Measurements from ENCODE around the gene LYST. TPM values are rescaled to one million over a fixed set of nuclear protein-coding genes. Genes with fewer than 3 reads are reported as not detected.
"Not testable (repeated sequence)": the region's sequence is repeated elsewhere in the genome, so short reads cannot be mapped to it uniquely, and the experiment has no call there.

LYST gene
- total RNA-seq, 2 experiments from 2014 or later = 34.4 to 36.0 TPM

GRCh38 chr1:235903809-235904208, 37.1 kb upstream of the LYST start:
- CTCF ChIA-PET; DNase-seq; H3K9me3 Mint-ChIP-seq; H3K4me3 Mint-ChIP-seq; H3K27ac Mint-ChIP-seq; POLR2A ChIA-PET; H3K36me3 Mint-ChIP-seq (ENCODE audit: low read depth); H3K27me3 Mint-ChIP-seq: not testable (repeated sequence)
- H3K4me1 Mint-ChIP-seq = peaks cover 24% of the 10 kb centered on the region

GRCh38 chr1:235902677-235903542, 36.2 kb upstream of the LYST start:
- Mint-ChIP-seq H3K27me3 (no peaks in the 10 kb centered on the region), H3K9me3 (peaks cover 2% of the 10 kb centered on the region), H3K27ac (no peak overlapping the region), H3K4me3 (no peak overlapping the region), H3K36me3 (ENCODE audit: low read depth) (peaks cover 3% of the 10 kb centered on the region), H3K4me1 (peaks cover 20% of the 10 kb centered on the region)
- ChIA-PET CTCF (interaction anchor here (0.7 to 1.1 kb wide), 2 partner anchors 69 to 190 kb away, joined by 3 read pairs; no protein-coding TSS in a partner anchor), POLR2A (no interaction called here)
- no peak for DNase-seq

GRCh38 chr1:235901461-235901860, 34.8 kb upstream of the LYST start:
- H3K4me1 Mint-ChIP-seq = peaks cover 17% of the 10 kb centered on the region
- H3K4me3 Mint-ChIP-seq = no peak overlapping the region
- H3K27me3 Mint-ChIP-seq = no peaks in the 10 kb centered on the region
- peaks cover 3% of the 10 kb centered on the region for H3K36me3 Mint-ChIP-seq (ENCODE audit: low read depth)
- POLR2A ChIA-PET = interaction anchor here (0.6 kb wide), 1 partner anchor 35 kb away, joined by 3 read pairs; no protein-coding TSS in a partner anchor
- no peak for DNase-seq
- H3K27ac Mint-ChIP-seq = no peak overlapping the region
- CTCF ChIA-PET = no interaction called here
- H3K9me3 Mint-ChIP-seq = peaks cover 2% of the 10 kb centered on the region

GRCh38 chr1:235898126-235898525, 31.4 kb upstream of the LYST start:
- no peaks in the 10 kb centered on the region for H3K36me3 Mint-ChIP-seq (ENCODE audit: low read depth)
- H3K27ac Mint-ChIP-seq = no peak overlapping the region
- H3K4me1 Mint-ChIP-seq = peaks cover 17% of the 10 kb centered on the region
- no peak for DNase-seq
- H3K27me3 Mint-ChIP-seq = no peaks in the 10 kb centered on the region
- no peaks in the 10 kb centered on the region for H3K9me3 Mint-ChIP-seq
- no peak overlapping the region for H3K4me3 Mint-ChIP-seq
- CTCF ChIA-PET = no interaction called here
- POLR2A ChIA-PET = interaction anchor here (1.6 kb wide), 1 partner anchor 32 kb away, joined by 3 read pairs; no protein-coding TSS in a partner anchor

- no peak for DNase-seq
- Mint-ChIP-seq H3K27ac (no peak overlapping the region), H3K9me3 (no peaks in the 10 kb centered on the region), H3K4me1 (peaks cover 20% of the 10 kb centered on the region), H3K27me3 (no peaks in the 10 kb centered on the region), H3K36me3 (ENCODE audit: low read depth) (no peaks in the 10 kb centered on the region), H3K4me3 (no peak overlapping the region)
- POLR2A ChIA-PET = interaction anchor here (1.1 kb wide), 1 partner anchor 12 kb away, joined by 3 read pairs; no protein-coding TSS in a partner anchor
- CTCF ChIA-PET = interaction anchor here (3.0 kb wide), 1 partner anchor 28 kb away, joined by 6 read pairs; no protein-coding TSS in a partner anchor
These were observed 27.1 kb upstream of the LYST start for GRCh38 chr1:235893840-235894239.

- DNase-seq = no peak
- Mint-ChIP-seq H3K27me3 (no peaks in the 10 kb centered on the region), H3K27ac (no peak overlapping the region), H3K36me3 (ENCODE audit: low read depth) (peaks cover 3% of the 10 kb centered on the region), H3K9me3 (no peaks in the 10 kb centered on the region), H3K4me1 (peaks cover 28% of the 10 kb centered on the region), H3K4me3 (no peak overlapping the region)
- POLR2A ChIA-PET = interaction anchor here (0.9 to 1.0 kb wide), 2 partner anchors 26 to 27 kb away, joined by 3 read pairs; partner anchors contain the start of gene LYST
- CTCF ChIA-PET = interaction anchor here (1.2 to 3.0 kb wide), 2 partner anchors 25 to 27 kb away, joined by 3 to 6 read pairs; no protein-coding TSS in a partner anchor
These were observed 26.2 kb upstream of the LYST start for GRCh38 chr1:235892734-235893413.

- POLR2A ChIA-PET = interaction anchor here (0.9 to 1.0 kb wide), 2 partner anchors 25 to 26 kb away, joined by 3 read pairs; partner anchors contain the start of gene LYST
- Mint-ChIP-seq H3K27ac (peak overlapping the region; percentile 42), H3K4me1 (peaks cover 35% of the 10 kb centered on the region), H3K27me3 (no peaks in the 10 kb centered on the region), H3K4me3 (no peak overlapping the region), H3K36me3 (ENCODE audit: low read depth) (peaks cover 3% of the 10 kb centered on the region), H3K9me3 (no peaks in the 10 kb centered on the region)
- DNase-seq = no peak
- CTCF ChIA-PET = interaction anchor here (1.2 to 3.0 kb wide), 2 partner anchors 25 to 27 kb away, joined by 3 to 6 read pairs; no protein-coding TSS in a partner anchor
These were observed 25.5 kb upstream of the LYST start for GRCh38 chr1:235892202-235892601.

- no peaks in the 10 kb centered on the region for H3K27me3 Mint-ChIP-seq
- peak overlapping the region; percentile 93 for H3K27ac Mint-ChIP-seq
- peak; percentile 73 for DNase-seq
- peaks cover 3% of the 10 kb centered on the region for H3K36me3 Mint-ChIP-seq (ENCODE audit: low read depth)
- H3K4me3 Mint-ChIP-seq = peak overlapping the region; percentile 67
- CTCF ChIA-PET = interaction anchor here (1.3 to 2.4 kb wide), 4 partner anchors 12 to 84 kb away, joined by 4 to 17 read pairs (median 11); partner anchors contain the start of gene LYST
- POLR2A ChIA-PET = interaction anchor here (0.7 to 4.3 kb wide), 10 partner anchors 12 to 1164 kb away, joined by 3 to 29 read pairs (median 5); partner anchors contain the start of gene LYST
- H3K9me3 Mint-ChIP-seq = no peaks in the 10 kb centered on the region
- H3K4me1 Mint-ChIP-seq = peaks cover 57% of the 10 kb centered on the region
These were observed 21.5 kb upstream of the LYST start for GRCh38 chr1:235888119-235888643.

- Mint-ChIP-seq H3K9me3 (no peaks in the 10 kb centered on the region), H3K4me3 (no peak overlapping the region), H3K27me3 (no peaks in the 10 kb centered on the region), H3K36me3 (ENCODE audit: low read depth) (peaks cover 3% of the 10 kb centered on the region), H3K27ac (peak overlapping the region; percentile 93), H3K4me1 (peaks cover 61% of the 10 kb centered on the region)
- no peak for DNase-seq
- ChIA-PET POLR2A (interaction anchor here (0.7 to 4.3 kb wide), 11 partner anchors 11 to 1163 kb away, joined by 3 to 29 read pairs (median 4); partner anchors contain the start of gene LYST), CTCF (interaction anchor here (1.3 to 2.4 kb wide), 4 partner anchors 11 to 84 kb away, joined by 4 to 17 read pairs (median 11); partner anchors contain the start of gene LYST)
These were observed 21.0 kb upstream of the LYST start for GRCh38 chr1:235887676-235888075.

- ChIA-PET CTCF (interaction anchor here (2.0 kb wide), 1 partner anchor 86 kb away, joined by 6 read pairs; no protein-coding TSS in a partner anchor), POLR2A (interaction anchor here (0.6 to 1.6 kb wide), 4 partner anchors 9 to 43 kb away, joined by 3 to 7 read pairs (median 3); no protein-coding TSS in a partner anchor)
- peaks cover 3% of the 10 kb centered on the region for H3K36me3 Mint-ChIP-seq (ENCODE audit: low read depth)
- H3K27me3 Mint-ChIP-seq = peaks cover 2% of the 10 kb centered on the region
- H3K4me3 Mint-ChIP-seq = no peak overlapping the region
- DNase-seq = no peak
- no peaks in the 10 kb centered on the region for H3K9me3 Mint-ChIP-seq
- peak overlapping the region; percentile 37 for H3K27ac Mint-ChIP-seq
- peaks cover 58% of the 10 kb centered on the region for H3K4me1 Mint-ChIP-seq
These were observed 19.1 kb upstream of the LYST start for GRCh38 chr1:235885655-235886262.

- no peak for DNase-seq
- Mint-ChIP-seq H3K36me3 (ENCODE audit: low read depth) (no peaks in the 10 kb centered on the region), H3K4me1 (peaks cover 64% of the 10 kb centered on the region), H3K9me3 (no peaks in the 10 kb centered on the region), H3K4me3 (peak overlapping the region; percentile 19), H3K27me3 (peaks cover 2% of the 10 kb centered on the region), H3K27ac (peak overlapping the region; percentile 34)
- CTCF ChIA-PET = interaction anchor here (1.1 kb wide), 1 partner anchor 88 kb away, joined by 3 read pairs; no protein-coding TSS in a partner anchor
- POLR2A ChIA-PET = interaction anchor here (0.8 to 1.8 kb wide), 3 partner anchors 14 to 16 kb away, joined by 3 to 12 read pairs (median 4); partner anchors contain the start of gene LYST
These were observed 16.7 kb upstream of the LYST start for GRCh38 chr1:235883261-235883927.

Data from activated CD4-positive, alpha-beta memory T cell treated with anti-CD3 and anti-CD28 coated beads, Interleukin-2, amount 10 ng/mL, durations not matched to agents 7 days and 5 days (primary cell).